Psoas muscle (tissue), 8 donors: ENCODE data around the gene KNOP1. TPM values are rescaled to one million over a fixed set of nuclear protein-coding genes. Genes with fewer than 3 reads are reported as not detected.
A peak's percentile ranks its signal among the peaks of the same experiment; 100 is the strongest.

ENCODE experiments used
- ATAC-seq, 4 donors: fragments of 200-7000 bp; cut with Tn5 transposase; one replicate each; pipeline ENCODE4 v1.9.1; 2020; ENCODE audit warnings: moderate library complexity in 3 of 4, mild to moderate bottlenecking in 2 of 4
- DNase-seq, 2 donors: peaks; one replicate each; pipeline ENCODE4 v3.0.0-alpha.2; 2020
- H3K27ac ChIP-seq: fragments of 200-600 bp; one replicate; pipeline ENCODE4 v1.8.0; 2022
- H3K27me3 ChIP-seq, 3 donors: fragments of 200-600 bp in 1 of 3; one replicate each; pipeline versions ENCODE4 v1.6.1 to v1.8.0; 2013 to 2022; ENCODE audit warnings: low read length in 2 of 3, mild to moderate bottlenecking in 2 of 3, moderate library complexity in 1 of 3; ENCODE audit not compliant: insufficient read depth in 3 of 3
- H3K36me3 ChIP-seq, 2 donors: fragments of 200-600 bp in 1 of 2; one replicate each; pipeline versions ENCODE4 v1.6.1 to v1.8.0; 2013 to 2022; ENCODE audit warnings: low read depth in 1 of 2, mild to moderate bottlenecking in 1 of 2, moderate library complexity in 1 of 2; ENCODE audit not compliant: insufficient read depth in 1 of 2
- H3K4me1 ChIP-seq: fragments of 200-600 bp; one replicate; pipeline ENCODE4 v1.8.0; 2022
- H3K4me3 ChIP-seq: fragments of 200-600 bp; one replicate; pipeline ENCODE4 v1.8.0; 2022; ENCODE audit warnings: mild to moderate bottlenecking
- H3K9me3 ChIP-seq: fragments of 200-600 bp; one replicate; pipeline ENCODE4 v1.8.0; 2022
- CTCF ChIP-seq: fragments of 200-600 bp; IDR thresholded peaks from one replicate; pipeline ENCODE4 v1.8.0; 2022; ENCODE audit warnings: antibody characterized with exemption
- whole genome bisulfite sequencing, 3 donors: extraction: QIAGEN DNeasy Blood & Tissue Kit; methylation state at CpG; one replicate each; pipeline versions ENCODE4 v1.1.6 to v1.1.7; 2013; 5-methylcytosine and 5-hydroxymethylcytosine counted together
- intact Hi-C, 2 donors: fragments of 100-400 bp; cut with DNase I; formaldehyde crosslinking; loops; one replicate each; pipeline versions ENCODE4 v1.11.0 to v1.14.2; 2022
- polyA plus RNA-seq, 3 donors: library from polyadenylated mRNA; stranded (reverse); fragments of 200-250 nt; gene quantifications; one replicate each; pipeline ENCODE4 v1.2.3, GENCODE V29; 2013
- total RNA-seq, 4 donors: library from RNA; stranded (reverse); fragmentation: NEBNext Ultra II Directional in 2 of 4; extraction: Animal tissue kit (Norgen Biotek cat#: 25700) in 2 of 4; gene quantifications; one replicate each; pipeline versions ENCODE4 v1.2.1 to v1.2.4, GENCODE V29; 2021 to 2023
- donor health status: healthy with polysubstance abuse.
- donor health status: DM: no; HTN: no; CAD: no; lungs with moderate emphysema.
- donor health status: Bipolar disorder and iron deficiency.
- donor health status: healthy.
- donor health status: DM: yes; HTN: yes; CAD: no.
- donor health status: DM: no; HTN: no; CAD: no.
- donor health status: DM: no; HTN: no; CAD: no.
- donor health status: DM: yes; HTN: yes; CAD: no.

KNOP1 gene
- total and polyA plus RNA-seq, 7 donors, result 5.9 to 14.7 (median 9.5) TPM

DNA sequence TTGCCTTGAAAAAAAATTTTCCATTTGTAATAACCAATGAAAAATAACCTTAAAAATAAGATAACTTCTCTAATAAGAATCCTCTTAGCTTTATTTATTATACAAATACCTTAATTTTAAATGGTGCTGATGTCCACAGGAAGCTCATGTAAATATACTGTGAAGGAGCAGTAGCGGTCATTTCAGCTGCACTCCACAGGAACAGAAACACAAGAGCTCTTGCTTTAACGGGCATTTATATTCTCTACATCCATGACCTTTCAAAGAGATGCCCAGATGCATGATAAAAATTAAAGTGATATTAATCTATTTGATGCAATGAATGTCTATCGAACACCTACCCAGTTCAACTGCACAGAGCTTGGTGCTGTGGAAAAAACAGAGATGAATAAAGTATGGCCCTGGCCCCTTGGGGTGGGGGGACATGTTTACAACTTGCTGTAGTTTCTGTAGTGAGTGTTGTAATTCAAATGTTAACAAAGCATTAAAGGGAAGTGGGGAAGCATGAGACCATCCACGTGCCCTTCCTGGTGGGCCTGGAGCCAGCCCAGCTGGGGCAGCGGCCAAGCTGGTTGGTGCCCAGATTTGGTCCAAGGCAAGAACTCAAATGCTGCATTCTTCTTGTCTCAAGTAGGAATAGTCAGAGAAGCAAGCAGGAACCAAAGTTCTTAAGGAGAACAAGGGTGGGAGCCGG, 48.0 kb upstream of the KNOP1 start:
- DNase-seq (peak; percentile 44 to 65), ATAC-seq (peak in 1 of 4 donors; percentile 46)
- H3K9me3 ChIP-seq, result no peaks in the 10 kb centered on the region
- no peaks in the 10 kb centered on the region for H3K36me3 ChIP-seq
- TF ChIP-seq CTCF, result no peak
- no peak overlapping the region for H3K27ac ChIP-seq
- H3K4me3 ChIP-seq, result no peak overlapping the region
- no peaks in the 10 kb centered on the region for H3K27me3 ChIP-seq
- intact Hi-C loops, result no loop called here
- 51 to 61% (median 54%) methylated on average over 6 of the region's 6 CpGs for WGBS, 3 donors
- H3K4me1 ChIP-seq, result no peaks in the 10 kb centered on the region

DNA sequence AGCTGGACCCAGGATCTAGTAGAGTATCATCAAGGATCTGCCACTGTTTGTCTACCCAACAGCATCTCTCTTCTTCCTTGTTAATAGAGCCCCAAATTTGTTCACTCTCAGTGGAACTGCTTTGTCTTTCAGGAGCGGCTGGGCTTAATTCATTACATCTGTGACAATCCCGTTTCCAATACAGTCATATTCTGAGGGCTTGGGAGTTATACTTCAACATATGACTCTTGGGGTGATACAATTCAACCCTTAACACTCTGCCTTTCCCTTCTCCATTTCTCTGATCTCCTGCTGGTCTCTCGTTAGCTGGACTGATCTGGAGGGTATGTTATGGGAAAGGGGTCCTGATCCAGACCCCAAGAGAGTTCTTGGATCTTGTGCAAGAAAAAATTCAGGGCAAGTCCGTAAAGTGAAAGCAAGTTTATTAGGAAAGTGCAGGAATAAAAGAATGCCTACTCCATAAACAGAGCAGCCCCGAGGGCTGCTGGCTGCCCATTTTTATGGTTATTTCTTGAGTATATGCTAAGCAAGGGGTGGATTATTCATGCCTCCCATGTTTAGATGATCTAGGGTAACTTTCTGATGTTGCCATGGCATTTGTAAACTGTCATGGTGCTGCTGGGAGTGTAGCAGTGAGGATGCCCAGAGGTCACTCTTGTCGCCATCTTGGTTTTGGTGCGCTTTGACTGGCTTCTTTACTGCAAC, 42.5 kb upstream of the KNOP1 start:
- Histone ChIP-seq H3K4me1 (no peaks in the 10 kb centered on the region), H3K4me3 (no peak overlapping the region), H3K27me3 (no peaks in the 10 kb centered on the region), H3K36me3 (no peaks in the 10 kb centered on the region), H3K9me3 (no peaks in the 10 kb centered on the region), H3K27ac (no peak overlapping the region)
- TF ChIP-seq CTCF, result no peak
- no peak for DNase-seq
- no peak for ATAC-seq
- WGBS, 3 donors, result 89 to 92% (median 89%) methylated on average over 7 of the region's 7 CpGs
- intact Hi-C loops, result no loop called here

- WGBS, 3 donors, result 75 to 78% (median 76%) methylated on average over 8 of the region's 8 CpGs
- H3K27me3 ChIP-seq, result no peaks in the 10 kb centered on the region
- DNase-seq (no peak), ATAC-seq (no peak)
- no peaks in the 10 kb centered on the region for H3K9me3 ChIP-seq
- H3K4me1 ChIP-seq, result no peaks in the 10 kb centered on the region
- intact Hi-C loops, result loop anchor here in 1 of 2 donors (10.0 kb wide), 1 partner anchor 47 kb away; no protein-coding TSS in a partner anchor
- no peak for TF ChIP-seq CTCF
- H3K4me3 ChIP-seq, result no peak overlapping the region
- no peak overlapping the region for H3K27ac ChIP-seq
- H3K36me3 ChIP-seq, result no peaks in the 10 kb centered on the region
These were observed 40.0 kb upstream of the KNOP1 start for GRCh38 chr16:19757762-19758595.

- 92 to 96% (median 94%) methylated on average over 5 of the region's 5 CpGs for WGBS, 3 donors
- Histone ChIP-seq H3K36me3 (no peaks in the 10 kb centered on the region), H3K9me3 (no peaks in the 10 kb centered on the region), H3K4me3 (no peak overlapping the region), H3K27ac (no peak overlapping the region), H3K4me1 (peaks cover 2% of the 10 kb centered on the region), H3K27me3 (no peaks in the 10 kb centered on the region)
- intact Hi-C loops, result loop anchor here in 1 of 2 donors (10.0 kb wide), 1 partner anchor 48 kb away; no protein-coding TSS in a partner anchor
- no peak for DNase-seq
- no peak for ATAC-seq
- TF ChIP-seq CTCF, result no peak
These were observed 39.0 kb upstream of the KNOP1 start for GRCh38 chr16:19757026-19757425.
